Vagina (tissue), 2 donors: ENCODE results near the gene PLEKHM3. TPM values are rescaled to one million over a fixed set of nuclear protein-coding genes. Genes with fewer than 3 reads are reported as not detected.

Source experiments
- DNase-seq, 2 donors: peaks; one replicate each; pipeline ENCODE4 v3.0.0-alpha.2; 2017; ENCODE audit errors: extremely low spot score in 2 of 2
- H3K27ac ChIP-seq: fragments of 200-600 bp; sonication (generic); one replicate; pipeline ENCODE4 v1.5.1; 2019
- H3K27me3 ChIP-seq: fragments of 200-600 bp; sonication (generic); one replicate; pipeline ENCODE4 v1.5.1; 2019
- H3K36me3 ChIP-seq, 2 donors: fragments of 200-600 bp; sonication (generic); one replicate each; pipeline ENCODE4 v1.5.1; 2017 to 2019
- H3K4me1 ChIP-seq: fragments of 200-600 bp; sonication (generic); one replicate; pipeline ENCODE4 v1.5.1; 2019
- H3K4me3 ChIP-seq, 2 donors: fragments of 200-600 bp; sonication (generic); 1 replicate in 1 of 2; 2 replicates in 1 of 2; pipeline ENCODE4 v1.5.1; 2016 to 2019
- H3K9me3 ChIP-seq: fragments of 200-600 bp; sonication (generic); one replicate; pipeline ENCODE4 v1.5.1; 2019
- CTCF ChIP-seq, 3 experiments: fragments of 450-650 bp in 2 of 3; fragments of 200-600 bp in 1 of 3; sonication (generic) in 1 of 3; IDR thresholded peaks; one replicate each; pipeline ENCODE4 v1.5.1; 2017 to 2019; ENCODE audit warnings: antibody characterized with exemption in 3 of 3, mild to moderate bottlenecking in 2 of 3, moderate library complexity in 2 of 3
- POLR2A ChIP-seq, 2 donors: fragments of 450-650 bp; IDR thresholded peaks; one replicate each; pipeline ENCODE4 v1.6.1; 2017; ENCODE audit warnings: antibody characterized with exemption in 2 of 2, mild to moderate bottlenecking in 2 of 2, moderate library complexity in 2 of 2
- POLR2AphosphoS5 ChIP-seq, 2 donors: sonication (generic); formaldehyde crosslinking; IDR thresholded peaks; one replicate each; pipeline ENCODE4 v1.9.0; 2017; ENCODE audit warnings: antibody characterized with exemption in 2 of 2, mild to moderate bottlenecking in 2 of 2, low read depth in 1 of 2; ENCODE audit not compliant: insufficient read depth in 1 of 2
- intact Hi-C: fragments of 100-400 bp; cut with DNase I; formaldehyde crosslinking; loops from one replicate; pipeline ENCODE4 v1.15.1; 2023
- total RNA-seq: library from RNA; depleted of rRNA; stranded (reverse); fragments of >200 nt; gene quantifications from one replicate; pipeline ENCODE4 v1.2.3, GENCODE V29; 2016

The PLEKHM3 gene
- total RNA-seq, 1 donor from 2014 or later = 21.4 TPM

GRCh38 chr2:207848545-207848928 is 176.8 kb downstream of the PLEKHM3 start:
- no peaks in the 10 kb centered on the region for H3K9me3 ChIP-seq
- H3K27ac ChIP-seq = no peak overlapping the region
- no peak for TF ChIP-seq CTCF (IDR thresholded peaks at IDR 0.05)
- no peaks in the 10 kb centered on the region for H3K36me3 ChIP-seq
- DNase-seq = no peak
- H3K4me3 ChIP-seq = no peak overlapping the region
- intact Hi-C loops = no loop called here
- H3K27me3 ChIP-seq = no peaks in the 10 kb centered on the region
- peaks cover 16% of the 10 kb centered on the region for H3K4me1 ChIP-seq

DNA sequence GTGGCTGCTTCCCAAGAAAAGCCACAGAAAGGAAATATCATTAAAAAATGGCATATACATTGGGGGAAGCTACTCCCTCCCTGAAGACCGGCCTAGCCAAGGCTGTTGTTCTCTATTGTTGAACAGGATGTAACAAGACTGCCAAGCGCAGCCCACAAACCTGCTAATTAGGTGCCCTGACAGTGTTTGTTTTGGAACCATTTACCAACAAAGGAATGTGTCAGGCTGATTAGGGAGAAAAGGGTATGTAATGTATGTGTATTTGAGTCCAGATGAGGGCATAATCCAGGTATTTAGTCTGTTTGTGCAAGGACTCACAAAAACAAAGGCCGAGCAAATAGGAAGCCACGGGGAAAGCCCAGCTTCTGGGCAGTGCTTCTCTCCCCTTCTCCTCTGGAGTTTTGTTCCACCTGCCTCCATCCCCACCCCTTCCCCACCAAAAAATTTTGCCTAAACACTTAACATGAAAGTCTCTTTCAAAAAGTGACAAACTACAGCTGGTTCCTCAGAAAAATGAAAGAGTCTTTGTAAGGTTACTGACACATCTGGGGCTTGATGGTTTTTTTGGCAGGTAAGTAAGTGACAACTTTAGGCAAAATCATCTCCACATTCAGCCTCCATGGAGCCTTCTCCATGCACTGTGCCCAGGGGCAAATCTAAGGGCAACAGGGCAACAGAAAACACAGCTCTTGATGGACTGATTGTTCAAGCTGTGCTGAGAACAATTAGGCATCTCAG is 177.4 kb downstream of the PLEKHM3 start:
- DNase-seq = no peak
- Histone ChIP-seq H3K4me1 (peaks cover 16% of the 10 kb centered on the region), H3K27ac (no peak overlapping the region), H3K4me3 (no peak overlapping the region), H3K36me3 (no peaks in the 10 kb centered on the region), H3K27me3 (no peaks in the 10 kb centered on the region), H3K9me3 (no peaks in the 10 kb centered on the region)
- intact Hi-C loops = no loop called here
- TF ChIP-seq POLR2AphosphoS5 (IDR thresholded peaks at IDR 0.05; ENCODE audit: insufficient read depth in 1 of 2, low read depth in 1 of 2) = peak in 1 of 2 donors; percentile 34
- no peak for TF ChIP-seq CTCF (IDR thresholded peaks at IDR 0.05)

- no peak for DNase-seq
- Histone ChIP-seq H3K27ac (no peak overlapping the region), H3K4me1 (peaks cover 16% of the 10 kb centered on the region), H3K27me3 (no peaks in the 10 kb centered on the region), H3K4me3 (no peak overlapping the region), H3K9me3 (no peaks in the 10 kb centered on the region), H3K36me3 (no peaks in the 10 kb centered on the region)
- intact Hi-C loops = no loop called here
- TF ChIP-seq POLR2A (IDR thresholded peaks at IDR 0.05) = no peak
- no peak for TF ChIP-seq POLR2AphosphoS5 (IDR thresholded peaks at IDR 0.05; ENCODE audit: insufficient read depth in 1 of 2, low read depth in 1 of 2)
- no peak for TF ChIP-seq CTCF (IDR thresholded peaks at IDR 0.05)
Measured at GRCh38 chr2:207847098-207847806, 178.1 kb downstream of the PLEKHM3 start.

GRCh38 chr2:207845202-207845864 is 180.0 kb downstream of the PLEKHM3 start:
- Histone ChIP-seq H3K36me3 (no peaks in the 10 kb centered on the region), H3K27ac (no peak overlapping the region), H3K4me1 (peaks cover 16% of the 10 kb centered on the region), H3K27me3 (no peaks in the 10 kb centered on the region), H3K4me3 (no peak overlapping the region), H3K9me3 (no peaks in the 10 kb centered on the region)
- intact Hi-C loops = no loop called here
- TF ChIP-seq CTCF (IDR thresholded peaks at IDR 0.05) = no peak
- TF ChIP-seq POLR2AphosphoS5 (IDR thresholded peaks at IDR 0.05; ENCODE audit: insufficient read depth in 1 of 2, low read depth in 1 of 2) = no peak
- TF ChIP-seq POLR2A (IDR thresholded peaks at IDR 0.05) = no peak
- no peak for DNase-seq

- TF ChIP-seq POLR2AphosphoS5 (IDR thresholded peaks at IDR 0.05; ENCODE audit: insufficient read depth in 1 of 2, low read depth in 1 of 2) (no peak), POLR2A (IDR thresholded peaks at IDR 0.05) (no peak), CTCF (IDR thresholded peaks at IDR 0.05) (no peak)
- Histone ChIP-seq H3K4me1 (peaks cover 16% of the 10 kb centered on the region), H3K27me3 (no peaks in the 10 kb centered on the region), H3K36me3 (no peaks in the 10 kb centered on the region), H3K9me3 (no peaks in the 10 kb centered on the region), H3K27ac (no peak overlapping the region), H3K4me3 (no peak overlapping the region)
- intact Hi-C loops = no loop called here
- no peak for DNase-seq
Measured at GRCh38 chr2:207844648-207845047, 180.7 kb downstream of the PLEKHM3 start.
